HEK293T (cell line): ENCODE measurements around the gene C3orf70.

Source experiments
- CTCF ChIA-PET: fragments of 350-600 bp; formaldehyde crosslinking; extraction: SDS; loops from one replicate; lab custom pipeline; 2021; ENCODE audit warnings: antibody characterized with exemption, inconsistent platforms; lab: Yijun Ruan, JAX
- POLR2A ChIA-PET: fragments of 350-600 bp; formaldehyde crosslinking; extraction: SDS; loops from one replicate; lab custom pipeline; 2020; ENCODE audit warnings: antibody characterized with exemption, inconsistent platforms; lab: Yijun Ruan, JAX
- DNase-seq: peaks from one replicate; pipeline ENCODE4 v3.0.0; 2012; ENCODE audit warnings: mixed read lengths; ENCODE audit errors: extremely low spot score
- ARNT ChIP-seq: fragments of 450-650 bp; IDR thresholded peaks from 2 replicates; pipeline ENCODE4 v1.6.1; 2017; ENCODE audit warnings: mild to moderate bottlenecking
- BHLHE40 ChIP-seq: fragments of 450-650 bp; IDR thresholded peaks from 2 replicates; pipeline ENCODE4 v1.6.1; 2016; ENCODE audit warnings: mild to moderate bottlenecking, moderate library complexity, borderline replicate concordance
- CTBP1 ChIP-seq: fragments of 450-650 bp; IDR thresholded peaks from 2 replicates; pipeline ENCODE4 v1.6.1; 2016; ENCODE audit warnings: borderline replicate concordance
- ELF4 ChIP-seq: fragments of 450-650 bp; IDR thresholded peaks from 2 replicates; pipeline ENCODE4 v1.6.1; 2017; ENCODE audit warnings: antibody characterized with exemption
- FOXA1 ChIP-seq: fragments of 450-650 bp; IDR thresholded peaks from 2 replicates; pipeline ENCODE4 v1.6.1; 2016; ENCODE audit warnings: mild to moderate bottlenecking
- FOXK2 ChIP-seq: fragments of 450-650 bp; IDR thresholded peaks from 2 replicates; pipeline ENCODE4 v1.6.1; 2016; ENCODE audit warnings: mild to moderate bottlenecking
- FOXM1 ChIP-seq: fragments of 450-650 bp; IDR thresholded peaks from 2 replicates; pipeline ENCODE4 v1.6.1; 2017; ENCODE audit warnings: mild to moderate bottlenecking, borderline replicate concordance
- HDGF ChIP-seq: fragments of 450-650 bp; IDR thresholded peaks from 2 replicates; pipeline ENCODE4 v1.6.1; 2017; ENCODE audit warnings: antibody characterized with exemption, borderline replicate concordance
- L3MBTL2 ChIP-seq: fragments of 450-650 bp; conservative IDR thresholded peaks from 2 replicates; pipeline ENCODE4 v1.6.1; 2016; ENCODE audit warnings: mild to moderate bottlenecking
- LEF1 ChIP-seq: fragments of 450-650 bp; IDR thresholded peaks from 2 replicates; pipeline ENCODE4 v1.6.1; 2017; ENCODE audit warnings: mild to moderate bottlenecking, borderline replicate concordance
- NFRKB ChIP-seq: fragments of 450-650 bp; IDR thresholded peaks from 2 replicates; pipeline ENCODE4 v1.6.1; 2016; ENCODE audit warnings: mild to moderate bottlenecking, moderate library complexity
- SP1 ChIP-seq: fragments of 450-650 bp; IDR thresholded peaks from 2 replicates; pipeline ENCODE4 v1.6.1; 2017
- SUZ12 ChIP-seq: fragments of 450-650 bp; IDR thresholded peaks from 2 replicates; pipeline ENCODE4 v1.6.1; 2016; ENCODE audit warnings: mild to moderate bottlenecking
- TARDBP ChIP-seq: fragments of 450-650 bp; IDR thresholded peaks from 2 replicates; pipeline ENCODE4 v1.6.1; 2016
- ZNF384 ChIP-seq: fragments of 450-650 bp; IDR thresholded peaks from 2 replicates; pipeline ENCODE4 v1.6.1; 2016
- TF ChIP-seq, protein P1 (sequence below): fragments of 450-650 bp; IDR thresholded peaks from 2 replicates; pipeline ENCODE4 v1.6.1; 2016

Gene C3orf70

GRCh38 chr3:185084901-185085300 lies 68.0 kb downstream of the C3orf70 start:
- CTCF ChIA-PET, result interaction anchor here (0.7 kb wide), 1 partner anchor 94 kb away, joined by 3 read pairs; no protein-coding TSS in a partner anchor
- no peak for TF ChIP-seq SUZ12
- TF ChIP-seq HDGF, result no peak
- TF ChIP-seq CTBP1, result no peak
- TF ChIP-seq SP1, result no peak
- no peak for TF ChIP-seq FOXK2
- TF ChIP-seq BHLHE40, result no peak
- no peak for TF ChIP-seq ARNT
- no peak for TF ChIP-seq L3MBTL2
- TF ChIP-seq TARDBP, result no peak
- no peak for TF ChIP-seq ZNF384
- no peak for TF ChIP-seq FOXA1
- no peak for TF ChIP-seq FOXM1
- TF ChIP-seq, protein P1, sequence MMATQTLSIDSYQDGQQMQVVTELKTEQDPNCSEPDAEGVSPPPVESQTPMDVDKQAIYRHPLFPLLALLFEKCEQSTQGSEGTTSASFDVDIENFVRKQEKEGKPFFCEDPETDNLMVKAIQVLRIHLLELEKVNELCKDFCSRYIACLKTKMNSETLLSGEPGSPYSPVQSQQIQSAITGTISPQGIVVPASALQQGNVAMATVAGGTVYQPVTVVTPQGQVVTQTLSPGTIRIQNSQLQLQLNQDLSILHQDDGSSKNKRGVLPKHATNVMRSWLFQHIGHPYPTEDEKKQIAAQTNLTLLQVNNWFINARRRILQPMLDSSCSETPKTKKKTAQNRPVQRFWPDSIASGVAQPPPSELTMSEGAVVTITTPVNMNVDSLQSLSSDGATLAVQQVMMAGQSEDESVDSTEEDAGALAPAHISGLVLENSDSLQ, result no peak
- TF ChIP-seq LEF1, result no peak
- no peak for TF ChIP-seq NFRKB

GRCh38 chr3:185084402-185084801 lies 68.5 kb downstream of the C3orf70 start:
- no peak for TF ChIP-seq SP1
- no peak for TF ChIP-seq ELF4
- DNase-seq, result no peak
- ChIA-PET CTCF (interaction anchor here (0.7 kb wide), 1 partner anchor 94 kb away, joined by 3 read pairs; no protein-coding TSS in a partner anchor), POLR2A (no interaction called here)

More at GRCh38 chr3:185084901-185085300, 68.0 kb downstream of the C3orf70 start:
- POLR2A ChIA-PET, result no interaction called here
- no peak for DNase-seq

GRCh38 chr3:185082829-185083228 lies 70.0 kb downstream of the C3orf70 start:
- ChIA-PET POLR2A (no interaction called here), CTCF (no interaction called here)
- no peak for DNase-seq
- no peak for TF ChIP-seq L3MBTL2
- TF ChIP-seq SP1, result no peak
- TF ChIP-seq TARDBP, result no peak
- TF ChIP-seq HDGF, result no peak
- TF ChIP-seq CTBP1, result no peak
- TF ChIP-seq FOXA1, result no peak
- no peak for TF ChIP-seq FOXM1
- TF ChIP-seq NFRKB, result no peak
- TF ChIP-seq ARNT, result no peak
- no peak for TF ChIP-seq LEF1
- no peak for TF ChIP-seq ELF4
- no peak for TF ChIP-seq SUZ12

DNA sequence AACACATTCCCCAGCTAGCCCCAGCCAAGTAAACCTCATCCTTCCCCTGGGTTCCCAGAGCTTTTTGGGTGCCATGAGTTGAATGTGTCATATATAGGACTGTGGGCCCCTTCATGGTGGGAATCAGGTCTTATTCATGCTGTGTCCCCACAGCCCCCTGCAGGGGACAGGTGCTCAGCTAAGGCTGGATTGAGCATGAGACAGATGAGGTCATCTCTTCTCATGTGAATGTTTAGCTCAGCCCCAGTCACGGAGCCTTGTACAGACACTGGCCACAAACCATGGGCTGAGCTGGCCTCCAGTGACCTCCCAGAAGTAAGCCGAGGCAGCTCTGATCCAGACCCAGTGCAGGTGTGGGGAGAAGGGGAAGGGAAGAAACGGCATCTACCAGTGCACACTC lies 70.7 kb downstream of the C3orf70 start:
- no peak for TF ChIP-seq LEF1
- TF ChIP-seq HDGF, result no peak
- TF ChIP-seq SP1, result no peak
- TF ChIP-seq FOXK2, result no peak
- no peak for TF ChIP-seq L3MBTL2
- POLR2A ChIA-PET, result no interaction called here
- no peak for DNase-seq
- CTCF ChIA-PET, result no interaction called here

- no peak for TF ChIP-seq FOXM1
- TF ChIP-seq FOXK2, result no peak
- TF ChIP-seq FOXA1, result no peak
- no peak for TF ChIP-seq ARNT
- no peak for TF ChIP-seq HDGF
- no peak for TF ChIP-seq L3MBTL2
- TF ChIP-seq CTBP1, result no peak
- TF ChIP-seq SUZ12, result no peak
- no peak for TF ChIP-seq BHLHE40
- no peak for TF ChIP-seq ELF4
- no peak for TF ChIP-seq LEF1
- no peak for TF ChIP-seq SP1
- TF ChIP-seq TARDBP, result no peak
- TF ChIP-seq ZNF384, result no peak
- TF ChIP-seq, protein P1, result no peak
- no peak for TF ChIP-seq NFRKB
- ChIA-PET CTCF (no interaction called here), POLR2A (no interaction called here)
Measured at GRCh38 chr3:185081521-185081920, 71.3 kb downstream of the C3orf70 start.

GRCh38 chr3:185079625-185080024 lies 73.2 kb downstream of the C3orf70 start:
- ChIA-PET CTCF (no interaction called here), POLR2A (no interaction called here)
- no peak for DNase-seq
- TF ChIP-seq BHLHE40 (no peak), FOXA1 (no peak), SUZ12 (no peak), SP1 (no peak), L3MBTL2 (no peak)
- TF ChIP-seq, protein P1, result no peak

More at GRCh38 chr3:185081521-185081920, 71.3 kb downstream of the C3orf70 start:
- DNase-seq, result no peak

GRCh38 chr3:185076219-185076618 lies 76.6 kb downstream of the C3orf70 start:
- ChIA-PET POLR2A (no interaction called here), CTCF (no interaction called here)
- no peak for DNase-seq
- no peak for TF ChIP-seq FOXK2
- TF ChIP-seq, protein P1, result no peak
- TF ChIP-seq ARNT, result no peak
- TF ChIP-seq CTBP1, result no peak
- no peak for TF ChIP-seq LEF1
- TF ChIP-seq TARDBP, result no peak
- no peak for TF ChIP-seq SUZ12
- no peak for TF ChIP-seq FOXM1
- no peak for TF ChIP-seq FOXA1
- TF ChIP-seq HDGF, result no peak
- TF ChIP-seq BHLHE40, result no peak
- TF ChIP-seq ELF4, result no peak
- no peak for TF ChIP-seq ZNF384
- TF ChIP-seq L3MBTL2, result no peak
- no peak for TF ChIP-seq SP1
